NT2/D1 (cell line): ENCODE results near the gene JOSD2.

ENCODE experiments used
- YY1 ChIP-seq: IDR thresholded peaks from 2 replicates; pipeline ENCODE4 v1.6.1; 2011; ENCODE audit not compliant: insufficient read length, insufficient read depth
- ZNF274 ChIP-seq: IDR thresholded peaks from 2 replicates; pipeline ENCODE4 v1.6.1; 2011; ENCODE audit warnings: mild to moderate bottlenecking, low read depth, low read length

DNA sequence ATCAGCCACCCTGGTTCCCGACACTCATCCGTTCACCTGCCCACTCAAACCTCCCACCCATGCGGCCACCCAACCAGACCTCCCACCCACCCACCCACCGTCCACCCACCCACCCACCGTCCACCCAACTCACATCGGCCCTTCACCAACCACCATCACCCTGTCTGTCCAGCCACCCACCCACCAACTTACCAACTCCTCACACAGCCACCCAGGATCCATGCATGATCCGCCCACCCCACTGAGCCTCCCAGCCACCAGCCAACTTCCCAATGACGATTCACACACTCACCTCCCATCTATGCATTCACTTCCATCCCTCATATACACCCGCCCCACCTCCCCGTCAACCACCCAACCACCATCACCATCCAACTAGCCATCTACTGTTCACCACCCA, 4.3 kb downstream of the JOSD2 start:
- TF ChIP-seq ZNF274: no peak
- no peak for TF ChIP-seq YY1
